Left ventricle myocardium superior (tissue), 1 donor: Measurements from ENCODE around the gene YTHDC1. TPM values are rescaled to one million over a fixed set of nuclear protein-coding genes. Genes with fewer than 3 reads are reported as not detected.
"Not testable (repeated sequence)": the region's sequence is repeated elsewhere in the genome, so short reads cannot be mapped to it uniquely, and the experiment has no call there.

Experiments used
- ATAC-seq: fragments of 200-7000 bp; cut with Tn5 transposase; one replicate; pipeline ENCODE4 v1.9.1; 2020; ENCODE audit warnings: mild to moderate bottlenecking, moderate library complexity
- DNase-seq: peaks from one replicate; pipeline ENCODE4 v3.0.0-alpha.2; 2020
- intact Hi-C: fragments of 100-400 bp; cut with micrococcal nuclease; formaldehyde crosslinking; loops from one replicate; pipeline ENCODE4 v1.11.0; 2022
- total RNA-seq: library from RNA; stranded (reverse); fragmentation: NEBNext Ultra II Directional; extraction: Animal tissue kit (Norgen Biotek cat#: 25700); gene quantifications from one replicate; pipeline ENCODE4 v1.2.1, GENCODE V29; 2021
- donor health status: DM: no; HTN: yes; CAD: no; lungs with severe emphysema.

The YTHDC1 gene
- total RNA-seq, 1 donor from 2014 or later = 57.1 TPM

- intact Hi-C loops = no loop called here
Measured at GRCh38 chr4:68304731-68305130, 45.2 kb downstream of the YTHDC1 start.

GRCh38 chr4:68299492-68300457, 50.1 kb downstream of the YTHDC1 start:
- intact Hi-C loops = no loop called here
- ATAC-seq = no peak
- no peak for DNase-seq

More at GRCh38 chr4:68304731-68305130, 45.2 kb downstream of the YTHDC1 start:
- DNase-seq (no peak), ATAC-seq (no peak)

GRCh38 chr4:68297137-68297536, 52.8 kb downstream of the YTHDC1 start:
- DNase-seq (no peak), ATAC-seq (no peak)
- intact Hi-C loops = no loop called here

DNA sequence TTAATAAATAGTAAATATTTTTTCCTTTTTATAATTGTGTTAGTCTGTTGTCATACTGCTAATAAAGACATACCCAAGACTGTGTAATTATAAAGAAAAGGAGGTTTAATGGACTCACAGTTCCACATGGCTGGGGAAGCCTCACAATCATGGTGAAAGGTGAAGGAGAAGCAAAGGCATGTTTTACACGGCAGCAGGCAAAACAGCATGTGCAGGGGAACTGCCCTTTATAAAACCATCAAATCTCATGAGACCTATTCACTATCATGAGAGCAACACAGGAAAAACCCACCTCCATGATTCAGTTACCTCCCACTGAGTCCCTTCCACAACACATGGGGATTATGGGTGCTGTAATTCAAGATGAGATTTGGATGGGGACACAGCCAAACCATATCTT, 58.6 kb downstream of the YTHDC1 start:
- no peak for ATAC-seq

DNA sequence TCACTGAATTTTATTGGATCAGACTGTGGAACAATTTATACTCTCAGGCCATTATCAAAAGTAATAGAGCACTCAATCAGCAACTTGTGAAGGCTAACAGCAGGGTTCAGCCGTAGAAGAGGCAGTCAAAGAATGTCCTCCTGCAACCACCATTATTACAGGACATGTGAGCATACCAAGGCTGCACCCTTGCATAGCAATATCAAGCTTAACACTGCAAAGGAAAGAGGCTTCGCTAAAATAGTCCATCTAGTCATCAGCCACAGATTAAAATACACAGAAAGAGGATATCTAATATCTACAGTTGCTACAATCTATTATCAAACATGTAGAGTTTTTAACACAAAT, 61.5 kb downstream of the YTHDC1 start:
- ATAC-seq (no peak), DNase-seq (no peak)
- intact Hi-C loops = no loop called here

More for the DNA sequence above, 58.6 kb downstream of the YTHDC1 start:
- intact Hi-C loops = no loop called here
- DNase-seq = no peak

GRCh38 chr4:68287704-68288392, 62.0 kb downstream of the YTHDC1 start:
- ATAC-seq = no peak
- intact Hi-C loops = no loop called here
- no peak for DNase-seq

DNA sequence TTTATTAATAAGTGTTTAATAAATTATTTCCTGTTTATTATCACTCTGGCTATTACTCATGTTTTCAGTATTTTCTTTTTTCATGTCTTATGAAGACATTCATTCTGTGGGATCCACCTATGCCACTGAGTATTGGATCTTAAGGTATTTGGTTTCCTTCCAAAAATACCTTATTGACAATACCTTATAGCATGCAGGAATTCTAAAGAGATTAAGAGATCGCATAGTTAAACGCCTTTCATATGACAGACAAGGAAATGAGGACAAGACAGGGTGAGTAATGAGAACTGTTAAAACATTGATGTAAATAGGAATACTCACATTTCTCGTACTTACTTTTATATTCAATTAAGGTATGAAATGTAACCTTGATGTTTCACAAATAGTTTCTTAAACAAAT, 66.2 kb downstream of the YTHDC1 start:
- DNase-seq (no peak), ATAC-seq (no peak)
- intact Hi-C loops = no loop called here

GRCh38 chr4:68283095-68283494, 66.8 kb downstream of the YTHDC1 start:
- DNase-seq (no peak), ATAC-seq (no peak)
- intact Hi-C loops = no loop called here

- ATAC-seq, intact Hi-C loops, DNase-seq: not testable (repeated sequence)
Measured at GRCh38 chr4:68281796-68282740, 67.8 kb downstream of the YTHDC1 start.

GRCh38 chr4:68278029-68278428, 71.9 kb downstream of the YTHDC1 start:
- intact Hi-C loops = no loop called here
- ATAC-seq = no peak
- no peak for DNase-seq

- no peak for DNase-seq
Measured at GRCh38 chr4:68277627-68278026, 72.3 kb downstream of the YTHDC1 start.

GRCh38 chr4:68272860-68273259, 77.0 kb downstream of the YTHDC1 start:
- DNase-seq = no peak
- intact Hi-C loops = no loop called here
- no peak for ATAC-seq

More at GRCh38 chr4:68277627-68278026, 72.3 kb downstream of the YTHDC1 start:
- no peak for ATAC-seq
- intact Hi-C loops = no loop called here

DNA sequence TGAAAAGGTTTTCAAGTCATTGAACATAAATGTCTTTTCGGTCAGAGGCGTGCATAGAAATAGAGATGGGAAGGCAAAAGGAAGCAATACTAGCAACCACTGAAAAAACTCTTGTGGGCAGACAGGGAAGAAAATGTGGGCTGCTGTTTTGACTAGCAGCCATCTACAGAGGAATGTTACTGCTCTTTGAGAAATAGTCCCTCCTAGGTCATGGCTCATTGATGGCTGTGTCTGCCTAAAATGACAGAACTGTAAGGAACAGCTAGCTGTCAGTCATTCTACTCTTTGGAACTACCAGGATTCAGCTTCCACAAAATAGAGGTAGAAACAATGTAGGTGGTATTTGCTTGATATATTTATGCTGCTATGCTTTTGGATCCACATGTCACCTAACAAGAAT, 77.5 kb downstream of the YTHDC1 start:
- DNase-seq (no peak), ATAC-seq (no peak)
- intact Hi-C loops = no loop called here

DNA sequence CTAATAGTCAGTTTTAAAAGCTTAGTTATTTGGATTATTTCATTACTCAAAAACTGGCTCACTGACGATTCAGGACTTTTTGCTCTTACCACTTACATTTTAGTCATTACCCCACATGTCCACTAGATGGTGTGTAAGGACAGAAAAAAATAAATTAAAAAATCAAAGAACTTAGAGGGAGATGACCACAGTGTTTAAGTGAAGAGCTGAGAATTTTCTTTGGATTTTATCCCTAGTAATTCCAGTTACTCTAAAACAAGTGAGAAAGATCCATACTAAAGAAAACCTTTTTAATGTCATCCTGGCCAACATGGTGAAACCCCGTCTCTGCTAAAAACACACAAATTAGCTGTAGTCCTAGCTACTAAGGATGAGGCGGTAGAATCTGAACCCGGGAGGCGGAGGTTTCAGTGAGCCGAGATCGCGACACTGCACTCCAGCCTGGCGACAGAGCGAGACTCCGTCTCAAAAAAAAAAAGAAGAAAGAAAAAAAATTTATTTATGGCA, 78.0 kb downstream of the YTHDC1 start:
- DNase-seq (no peak), ATAC-seq (peak; percentile 44)
- intact Hi-C loops = no loop called here

GRCh38 chr4:68267433-68267944, 82.4 kb downstream of the YTHDC1 start:
- intact Hi-C loops = no loop called here
- ATAC-seq = no peak
- no peak for DNase-seq

- DNase-seq (no peak), ATAC-seq (no peak)
- intact Hi-C loops = no loop called here
Measured at GRCh38 chr4:68264875-68265565, 84.9 kb downstream of the YTHDC1 start.
